IMR-90 (cell line): ENCODE measurements around the gene OR2T12.
"Not testable (repeated sequence)": the region's sequence is repeated elsewhere in the genome, so short reads cannot be mapped to it uniquely, and the experiment has no call there.

Experiments
- CTCF ChIP-seq: conservative IDR thresholded peaks from 2 replicates; pipeline ENCODE4 v1.5.1; 2012; ENCODE audit warnings: mild to moderate bottlenecking, low read depth, low read length, improper control_type of control experiment
- MXI1 ChIP-seq: IDR thresholded peaks from 2 replicates; pipeline ENCODE4 v1.6.1; 2012; ENCODE audit warnings: low read depth, mild to moderate bottlenecking, low read length, moderate library complexity, borderline replicate concordance
- POLR2A ChIP-seq: IDR thresholded peaks from 2 replicates; pipeline ENCODE4 v1.6.1; 2012; ENCODE audit warnings: mild to moderate bottlenecking, low read depth, low read length

GRCh38 chr1:248305672-248306071 is 2.4 kb upstream of the OR2T12 start:
- not testable (repeated sequence) for TF ChIP-seq MXI1, CTCF, POLR2A
